Measurements from ENCODE around the gene CEP70. TPM values are rescaled to one million over a fixed set of nuclear protein-coding genes. Genes with fewer than 3 reads are reported as not detected.

The CEP70 gene
- total and polyA plus RNA-seq, 10 of the 15 experiments (the other 5 are each of a cell fraction or from before 2014, with no cell fraction given), result 1.4 to 9.3 (median 2.2) TPM

DNA sequence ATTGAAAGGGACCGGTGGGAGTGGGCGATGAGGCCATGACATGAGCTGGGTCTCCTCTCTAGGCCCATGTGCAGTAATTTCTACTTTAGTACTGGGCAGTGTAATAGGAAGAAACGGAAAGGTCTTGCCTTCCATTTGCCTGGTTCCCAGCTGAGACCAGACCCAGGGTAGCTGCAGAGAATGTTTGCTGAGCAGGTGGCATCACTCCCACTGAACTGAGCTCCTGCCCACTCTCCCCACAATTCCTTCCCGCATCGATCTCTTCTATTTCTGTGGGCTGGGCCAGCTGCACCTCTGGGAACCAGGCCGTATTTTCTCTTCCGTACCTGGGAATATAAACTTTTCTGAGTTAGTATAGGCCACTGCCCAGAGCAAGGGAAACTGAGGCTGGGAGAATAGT is 143.9 kb downstream of the CEP70 start:
- Histone ChIP-seq H3K4me1 (ENCODE audit: control insufficient read depth, insufficient read depth, low read length) (no peaks in the 10 kb centered on the region), H3K27me3 (replicated peaks in 1 of 2; ENCODE audit: control insufficient read depth in 2 of 2, insufficient read depth in 2 of 2, low read length in 1 of 2) (peaks cover 0 to 1% of the 10 kb centered on the region in 2 experiments; a peak in 3 of 4 replicates), H3K9me3 (replicated peaks; ENCODE audit: control insufficient read depth, insufficient read depth, low read length) (no peaks in the 10 kb centered on the region), H3K36me3 (ENCODE audit: control insufficient read depth in 2 of 2, insufficient read depth in 2 of 2, low read length in 1 of 2) (no peaks in the 10 kb centered on the region), H2AFZ (ENCODE audit: control insufficient read depth, low read depth, low read length) (no peak overlapping the region), H3K27ac (ENCODE audit: control insufficient read depth, insufficient read depth) (no peak overlapping the region), H3K79me2 (ENCODE audit: control insufficient read depth, insufficient read depth, low read length) (no peaks in the 10 kb centered on the region), H3K4me2 (ENCODE audit: control insufficient read depth, insufficient read depth) (no peak overlapping the region), H4K20me1 (ENCODE audit: control insufficient read depth, insufficient read depth) (no peaks in the 10 kb centered on the region), H3K4me3 (no peak overlapping the region), H3K9ac (ENCODE audit: control insufficient read depth, insufficient read depth, low read length) (no peak overlapping the region)
- WGBS (ENCODE audit: insufficient coverage, insufficient replicate concordance, low lambda C conversion rate, missing lambda C conversion rate), result 57% methylated on average over 7 of the region's 7 CpGs
- ATAC-seq (no peak), DNase-seq (ENCODE audit: low read depth, low spot score) (no peak), FAIRE-seq (no peak)
- ChIA-PET POLR2A (no interaction called here), CTCF (interaction anchor here (1.2 to 1.8 kb wide), 2 partner anchors 145 to 473 kb away, joined by 4 to 5 read pairs; no protein-coding TSS in a partner anchor), RAD21 (ENCODE audit: unreplicated experiment) (no interaction called here), SMC1A (ENCODE audit: uncharacterized antibody, unreplicated experiment) (no interaction called here)
- in situ Hi-C loops (cut with MboI), result no loop called here
- intact Hi-C loops (cut with micrococcal nuclease; ENCODE audit: unreplicated experiment), result no loop called here
- TF ChIP-seq CEBPB (IDR thresholded peaks at IDR 0.05; ENCODE audit: borderline replicate concordance in 1 of 2, low read depth in 2 of 2, low read length in 2 of 2) (no peak), CBX5 (IDR thresholded peaks at IDR 0.05; ENCODE audit: low read depth) (no peak), YY1 (IDR thresholded peaks at IDR 0.05; ENCODE audit: low read depth, low read length) (no peak), RCOR1 (conservative IDR thresholded peaks at IDR 0.05; ENCODE audit: low read depth, low read length) (no peak), RUNX3 (IDR thresholded peaks at IDR 0.05; ENCODE audit: low read length) (no peak), SMC3 (IDR thresholded peaks at IDR 0.05; ENCODE audit: borderline replicate concordance, low read length) (no peak), ZBED1 (IDR thresholded peaks at IDR 0.05; ENCODE audit: borderline replicate concordance) (no peak), CREB1 (IDR thresholded peaks at IDR 0.05; ENCODE audit: low read depth) (no peak), RB1 (IDR thresholded peaks at IDR 0.05; ENCODE audit: borderline replicate concordance) (no peak), SUZ12 (IDR thresholded peaks at IDR 0.05; ENCODE audit: unreplicated experiment) (no peak), ESRRA (IDR thresholded peaks at IDR 0.05; ENCODE audit: low read length) (no peak), RBBP5 (conservative IDR thresholded peaks at IDR 0.05) (no peak), RAD21 (IDR thresholded peaks at IDR 0.05; ENCODE audit: insufficient read depth, low read depth, low read length) (no peak), NFYA (IDR thresholded peaks at IDR 0.05; ENCODE audit: borderline replicate concordance, low read depth, low read length) (no peak)
- TF ChIP-seq, protein P1, sequence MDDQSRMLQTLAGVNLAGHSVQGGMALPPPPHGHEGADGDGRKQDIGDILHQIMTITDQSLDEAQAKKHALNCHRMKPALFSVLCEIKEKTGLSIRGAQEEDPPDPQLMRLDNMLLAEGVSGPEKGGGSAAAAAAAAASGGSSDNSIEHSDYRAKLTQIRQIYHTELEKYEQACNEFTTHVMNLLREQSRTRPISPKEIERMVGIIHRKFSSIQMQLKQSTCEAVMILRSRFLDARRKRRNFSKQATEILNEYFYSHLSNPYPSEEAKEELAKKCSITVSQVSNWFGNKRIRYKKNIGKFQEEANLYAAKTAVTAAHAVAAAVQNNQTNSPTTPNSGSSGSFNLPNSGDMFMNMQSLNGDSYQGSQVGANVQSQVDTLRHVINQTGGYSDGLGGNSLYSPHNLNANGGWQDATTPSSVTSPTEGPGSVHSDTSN (IDR thresholded peaks at IDR 0.05; ENCODE audit: insufficient replicate concordance, low read depth, low read length), result no peak
- TF ChIP-seq, protein P2, sequence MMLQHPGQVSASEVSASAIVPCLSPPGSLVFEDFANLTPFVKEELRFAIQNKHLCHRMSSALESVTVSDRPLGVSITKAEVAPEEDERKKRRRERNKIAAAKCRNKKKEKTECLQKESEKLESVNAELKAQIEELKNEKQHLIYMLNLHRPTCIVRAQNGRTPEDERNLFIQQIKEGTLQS (IDR thresholded peaks at IDR 0.05; ENCODE audit: borderline replicate concordance, extremely low read depth, low read depth, low read length), result no peak
- TF ChIP-seq, protein P3, sequence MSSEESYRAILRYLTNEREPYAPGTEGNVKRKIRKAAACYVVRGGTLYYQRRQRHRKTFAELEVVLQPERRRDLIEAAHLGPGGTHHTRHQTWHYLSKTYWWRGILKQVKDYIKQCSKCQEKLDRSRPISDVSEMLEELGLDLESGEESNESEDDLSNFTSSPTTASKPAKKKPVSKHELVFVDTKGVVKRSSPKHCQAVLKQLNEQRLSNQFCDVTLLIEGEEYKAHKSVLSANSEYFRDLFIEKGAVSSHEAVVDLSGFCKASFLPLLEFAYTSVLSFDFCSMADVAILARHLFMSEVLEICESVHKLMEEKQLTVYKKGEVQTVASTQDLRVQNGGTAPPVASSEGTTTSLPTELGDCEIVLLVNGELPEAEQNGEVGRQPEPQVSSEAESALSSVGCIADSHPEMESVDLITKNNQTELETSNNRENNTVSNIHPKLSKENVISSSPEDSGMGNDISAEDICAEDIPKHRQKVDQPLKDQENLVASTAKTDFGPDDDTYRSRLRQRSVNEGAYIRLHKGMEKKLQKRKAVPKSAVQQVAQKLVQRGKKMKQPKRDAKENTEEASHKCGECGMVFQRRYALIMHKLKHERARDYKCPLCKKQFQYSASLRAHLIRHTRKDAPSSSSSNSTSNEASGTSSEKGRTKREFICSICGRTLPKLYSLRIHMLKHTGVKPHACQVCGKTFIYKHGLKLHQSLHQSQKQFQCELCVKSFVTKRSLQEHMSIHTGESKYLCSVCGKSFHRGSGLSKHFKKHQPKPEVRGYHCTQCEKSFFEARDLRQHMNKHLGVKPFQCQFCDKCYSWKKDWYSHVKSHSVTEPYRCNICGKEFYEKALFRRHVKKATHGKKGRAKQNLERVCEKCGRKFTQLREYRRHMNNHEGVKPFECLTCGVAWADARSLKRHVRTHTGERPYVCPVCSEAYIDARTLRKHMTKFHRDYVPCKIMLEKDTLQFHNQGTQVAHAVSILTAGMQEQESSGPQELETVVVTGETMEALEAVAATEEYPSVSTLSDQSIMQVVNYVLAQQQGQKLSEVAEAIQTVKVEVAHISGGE (CRISPR knock-in tag; IDR thresholded peaks at IDR 0.05), result no peak
- no TSS peak for BruUV-seq (replicated peaks)

Measured in GM12878 (cell line).